Stimulated activated CD4-positive, alpha-beta T cell treated with anti-CD3 and anti-CD28 coated beads, Interleukin-12 subunit alpha, Interleukin-12 subunit beta, amount 100 ng/mL, for 24 hours (primary cell): ENCODE results near the gene SMIM10L1.

Experiments used
- DNase-seq, 2 experiments: peaks; one replicate each; pipeline ENCODE4 v3.0.0-alpha.2; 2020; ENCODE audit warnings: low read depth in 2 of 2

The SMIM10L1 gene

DNA sequence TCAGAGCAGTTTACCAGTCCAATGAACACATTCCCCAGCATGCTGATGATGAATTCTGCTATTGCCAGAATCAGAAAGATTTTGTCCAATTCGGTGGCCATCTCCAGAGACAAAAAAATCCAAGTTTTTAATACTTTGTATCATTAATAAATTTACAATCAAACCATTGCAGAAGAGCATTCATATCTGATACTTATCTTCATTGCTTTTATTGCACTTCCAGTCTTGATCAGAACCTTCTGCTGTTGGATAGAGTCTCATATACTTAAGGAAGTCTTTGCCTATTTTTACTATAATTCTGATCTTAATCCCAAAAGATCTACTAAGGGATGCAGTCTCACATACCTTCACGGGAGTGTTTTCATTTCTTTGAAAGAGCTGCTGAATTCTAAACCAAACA, 15.8 kb downstream of the SMIM10L1 start, which contains the start of gene TAS2R42:
Gene TAS2R42, minus strand, starts transcription at position 101 of the 400 bp plus-strand sequence. Its CDS starts 0 bp downstream, at position 101.
- DNase-seq: no peak

DNA sequence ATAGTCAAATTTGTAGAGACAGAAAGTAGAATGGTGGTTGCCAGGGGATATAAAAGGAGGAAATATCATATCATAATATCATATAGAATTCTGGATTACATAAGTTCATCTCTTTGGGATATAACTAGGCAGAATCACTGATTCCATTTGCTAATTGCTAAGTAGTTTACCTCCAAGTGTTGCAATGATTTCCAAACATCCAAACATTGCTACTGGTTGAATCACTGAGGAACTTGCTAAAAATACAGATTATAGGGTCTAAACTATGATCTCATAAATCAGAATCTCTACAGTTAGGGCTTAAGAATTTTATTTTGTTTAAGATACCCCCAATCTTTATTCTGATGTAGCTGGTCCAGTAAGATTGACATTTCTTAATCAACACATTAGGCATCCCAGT, 31.8 kb downstream of the SMIM10L1 start:
- no peak for DNase-seq

GRCh38 chr12:11204173-11204572, 33.2 kb downstream of the SMIM10L1 start:
- no peak for DNase-seq

GRCh38 chr12:11209113-11209512, 38.1 kb downstream of the SMIM10L1 start:
- DNase-seq: no peak
